Measurements from ENCODE around the gene RFPL2.
"Not testable (repeated sequence)": the region's sequence is repeated elsewhere in the genome, so short reads cannot be mapped to it uniquely, and the experiment has no call there.

The RFPL2 gene

DNA sequence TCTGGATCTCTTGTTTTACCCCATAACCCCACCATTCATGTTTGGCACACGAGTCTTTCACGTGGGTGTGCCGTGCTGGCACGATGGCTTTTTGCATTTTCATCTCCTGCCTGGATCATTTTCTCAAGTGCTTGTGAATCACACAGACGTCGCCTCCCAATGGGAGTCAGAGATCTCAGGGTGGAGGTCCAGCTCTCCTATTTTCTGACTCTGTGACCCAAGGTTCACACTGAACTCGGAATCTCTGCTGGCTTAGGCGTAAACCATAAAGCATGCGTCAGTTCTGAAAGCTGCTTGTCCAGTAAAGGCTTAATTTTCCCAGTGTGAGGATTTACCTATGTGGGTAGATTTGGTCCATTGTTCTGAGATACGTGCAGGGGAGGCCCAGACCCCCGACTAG, 29.8 kb downstream of the RFPL2 start:
- in situ Hi-C loops (cut with MboI; ENCODE audit: low sequenced_read_pairs): no loop called here

DNA sequence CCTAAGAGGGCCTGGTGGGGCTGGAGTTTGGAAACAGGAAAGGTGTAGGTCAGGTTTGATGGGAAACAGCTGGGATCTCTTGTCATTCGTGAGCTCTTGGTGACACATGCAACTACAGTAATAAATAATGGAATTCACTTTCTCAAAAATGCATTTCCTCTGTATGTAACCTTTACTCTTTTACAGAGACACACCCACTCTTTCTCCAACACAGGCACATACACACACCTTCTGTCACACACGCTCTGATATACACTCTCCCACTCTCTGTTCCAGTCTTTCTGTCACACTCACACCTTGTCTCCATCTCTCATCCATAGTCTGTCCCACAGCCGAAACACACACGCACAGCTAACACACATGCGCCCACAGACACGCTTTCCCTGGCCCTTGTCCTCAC, 39.2 kb downstream of the RFPL2 start:
- in situ Hi-C loops (cut with MboI; ENCODE audit: low sequenced_read_pairs): no loop called here

- in situ Hi-C loops (cut with MboI; ENCODE audit: low sequenced_read_pairs): no loop called here
Measured at GRCh38 chr22:32164075-32164860, 40.6 kb downstream of the RFPL2 start.

GRCh38 chr22:32160411-32160810, 44.5 kb downstream of the RFPL2 start:
- in situ Hi-C loops (cut with MboI; ENCODE audit: low sequenced_read_pairs): not testable (repeated sequence)

- in situ Hi-C loops (cut with MboI; ENCODE audit: low sequenced_read_pairs): no loop called here
Measured at GRCh38 chr22:32158712-32159533, 46.0 kb downstream of the RFPL2 start, which contains the start of gene C22orf42. C22orf42 (minus strand) TSS chr22:32159303; CDS start chr22:32159215, 88 bp downstream.

DNA sequence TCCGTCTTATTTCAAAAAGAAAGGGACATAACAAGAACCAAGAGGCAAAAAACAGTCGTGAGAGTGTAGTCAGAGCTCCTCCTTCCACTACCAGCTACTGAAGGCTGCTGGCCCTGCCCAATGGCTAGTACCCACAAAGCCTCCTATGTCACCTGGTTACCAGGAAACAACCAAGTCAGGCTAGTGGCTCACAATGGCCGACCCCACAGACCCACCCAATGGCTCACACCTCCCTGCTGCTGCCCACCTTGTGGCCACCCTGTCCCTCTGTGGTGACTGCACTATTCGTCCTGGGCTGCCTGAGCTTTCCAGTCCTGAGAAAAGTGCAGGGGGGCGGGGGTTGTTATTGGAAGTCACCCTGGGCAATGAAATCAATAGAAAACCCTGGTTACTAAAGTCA, 47.2 kb downstream of the RFPL2 start:
- in situ Hi-C loops (cut with MboI; ENCODE audit: low sequenced_read_pairs): not testable (repeated sequence)

- in situ Hi-C loops (cut with MboI; ENCODE audit: low sequenced_read_pairs): not testable (repeated sequence)
Measured at GRCh38 chr22:32154727-32155126, 50.1 kb downstream of the RFPL2 start.

DNA sequence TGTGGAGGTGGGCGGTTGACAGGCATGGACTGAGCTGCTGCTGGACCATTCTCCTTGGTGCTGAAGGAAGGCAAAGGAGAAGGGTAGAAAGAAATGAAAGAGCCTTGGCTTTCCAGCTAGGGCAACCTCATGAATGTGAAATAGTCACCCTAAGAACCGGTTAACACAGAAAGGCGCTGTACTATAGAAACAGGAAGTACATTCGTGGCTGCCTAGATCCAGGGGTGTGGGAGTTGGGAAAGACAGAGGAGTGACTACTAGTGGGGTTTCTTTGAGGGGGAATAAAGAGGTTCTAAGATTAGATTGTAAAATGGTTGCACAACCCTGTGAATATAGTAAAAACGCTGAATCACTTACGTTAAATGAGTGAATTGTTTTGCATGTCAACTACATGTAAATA, 53.2 kb downstream of the RFPL2 start:
- in situ Hi-C loops (cut with MboI; ENCODE audit: low sequenced_read_pairs): not testable (repeated sequence)

- in situ Hi-C loops (cut with MboI; ENCODE audit: low sequenced_read_pairs): not testable (repeated sequence)
Measured at GRCh38 chr22:32150647-32151046, 54.2 kb downstream of the RFPL2 start.

DNA sequence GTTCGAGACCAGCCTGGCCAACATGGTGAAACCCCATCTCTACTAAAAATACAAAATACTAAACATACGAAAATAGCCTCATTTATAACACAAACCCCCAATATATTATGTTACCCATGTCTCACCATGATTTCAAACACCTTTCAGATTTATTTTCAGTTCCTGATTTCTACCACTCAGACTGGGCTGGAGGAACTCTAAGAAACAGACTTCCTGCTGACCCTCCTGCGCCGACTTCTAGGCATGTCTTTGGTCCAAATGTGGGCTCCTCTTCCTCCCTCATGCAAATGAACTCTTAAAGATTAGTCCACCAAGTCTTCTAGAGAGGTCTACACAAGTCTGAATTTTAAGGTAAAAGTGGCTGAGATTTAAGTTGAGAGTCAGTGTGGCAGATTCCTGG, 56.5 kb downstream of the RFPL2 start:
- in situ Hi-C loops (cut with MboI; ENCODE audit: low sequenced_read_pairs): not testable (repeated sequence)

DNA sequence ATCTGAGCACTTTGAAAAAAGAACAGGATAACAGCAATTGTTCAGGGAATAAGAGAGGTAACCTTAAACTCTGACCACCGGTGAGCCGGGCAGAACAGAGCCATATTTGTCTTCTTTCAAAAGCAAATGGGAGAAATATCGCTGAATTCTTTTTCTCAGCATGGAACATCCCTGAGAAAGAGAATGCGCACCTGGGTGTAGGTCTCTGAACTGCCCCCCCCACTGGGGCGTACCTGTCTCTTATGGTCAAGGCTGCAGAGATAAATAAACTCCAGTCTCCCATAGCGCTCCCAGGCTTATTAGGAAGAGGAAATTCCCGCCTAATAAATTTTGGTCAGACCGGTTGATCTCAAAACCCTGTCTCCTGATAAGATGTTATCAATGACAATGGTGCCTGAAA, 57.7 kb downstream of the RFPL2 start:
- in situ Hi-C loops (cut with MboI; ENCODE audit: low sequenced_read_pairs): not testable (repeated sequence)

- in situ Hi-C loops (cut with MboI; ENCODE audit: low sequenced_read_pairs): no loop called here
Measured at GRCh38 chr22:32144496-32145274, 60.2 kb downstream of the RFPL2 start.

- in situ Hi-C loops (cut with MboI; ENCODE audit: low sequenced_read_pairs): no loop called here
Measured at GRCh38 chr22:32142600-32142999, 62.3 kb downstream of the RFPL2 start.

DNA sequence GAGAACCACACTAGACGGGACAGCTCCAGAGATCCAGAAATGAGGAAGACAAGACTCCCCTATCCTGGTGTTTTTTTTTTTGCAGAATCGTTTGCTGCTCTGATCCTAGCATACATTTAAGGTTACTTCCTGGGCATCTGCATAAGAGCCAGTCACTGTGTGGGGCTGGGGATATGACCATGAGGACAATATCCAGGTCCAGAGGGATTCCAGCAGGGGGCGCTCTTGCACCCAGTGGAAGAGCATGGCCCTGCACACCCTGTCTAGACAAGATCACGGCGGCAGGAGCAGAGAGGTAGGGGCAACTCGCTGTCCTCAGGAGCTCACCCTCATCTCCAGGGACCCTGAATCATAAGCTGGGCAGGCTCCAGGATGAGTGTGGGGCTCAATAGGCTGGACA, 64.2 kb downstream of the RFPL2 start:
- in situ Hi-C loops (cut with MboI; ENCODE audit: low sequenced_read_pairs): not testable (repeated sequence)
